ENCODE results near the gene DENND1B.

The DENND1B gene

GRCh38 chr1:197798492-197798891, 23.2 kb upstream of the DENND1B start:
- Mint-ChIP-seq H3K27ac (no peak overlapping the region), H3K27me3 (no peaks in the 10 kb centered on the region), H3K9me3 (peaks cover 27 to 42% of the 10 kb centered on the region in 2 donors), H3K4me1 (peaks cover 3 to 7% of the 10 kb centered on the region in 2 donors), H3K36me3 (peaks cover 23 to 31% of the 10 kb centered on the region in 2 donors), H3K4me3 (no peak overlapping the region)
- DNase-seq (no peak), ATAC-seq (replicated peaks) (no peak)

GRCh38 chr1:197797010-197797409, 21.7 kb upstream of the DENND1B start:
- Mint-ChIP-seq H3K27ac (no peak overlapping the region), H3K27me3 (no peaks in the 10 kb centered on the region), H3K9me3 (peaks cover 27 to 41% of the 10 kb centered on the region in 2 donors), H3K4me1 (peaks cover 3 to 7% of the 10 kb centered on the region in 2 donors), H3K36me3 (peaks cover 23 to 31% of the 10 kb centered on the region in 2 donors), H3K4me3 (no peak overlapping the region)
- ATAC-seq (replicated peaks) (no peak), DNase-seq (no peak)

GRCh38 chr1:197788741-197789739, 13.8 kb upstream of the DENND1B start:
- no peaks in the 10 kb centered on the region for H3K9me3 Mint-ChIP-seq

GRCh38 chr1:197787623-197788536, 12.6 kb upstream of the DENND1B start:
- no peak for ATAC-seq (replicated peaks)
- H3K27me3 Mint-ChIP-seq = no peaks in the 10 kb centered on the region
- no peak overlapping the region for H3K27ac Mint-ChIP-seq
- DNase-seq = no peak
- peaks cover 3 to 4% of the 10 kb centered on the region in 2 donors for H3K4me1 Mint-ChIP-seq
- no peaks in the 10 kb centered on the region for H3K36me3 Mint-ChIP-seq
- no peak overlapping the region for H3K4me3 Mint-ChIP-seq
- H3K9me3 Mint-ChIP-seq = no peaks in the 10 kb centered on the region

More at GRCh38 chr1:197788741-197789739, 13.8 kb upstream of the DENND1B start:
- no peaks in the 10 kb centered on the region for H3K36me3 Mint-ChIP-seq
- ATAC-seq (replicated peaks) = no peak
- no peak overlapping the region for H3K4me3 Mint-ChIP-seq
- DNase-seq = no peak
- H3K4me1 Mint-ChIP-seq = no peaks in the 10 kb centered on the region
- H3K27ac Mint-ChIP-seq = no peak overlapping the region
- no peaks in the 10 kb centered on the region for H3K27me3 Mint-ChIP-seq

- Mint-ChIP-seq H3K27ac (no peak overlapping the region), H3K9me3 (no peaks in the 10 kb centered on the region), H3K4me1 (peaks cover 7 to 11% of the 10 kb centered on the region in 2 donors), H3K4me3 (no peak overlapping the region), H3K27me3 (no peaks in the 10 kb centered on the region), H3K36me3 (no peaks in the 10 kb centered on the region)
- ATAC-seq (replicated peaks) (no peak), DNase-seq (no peak)
Observed at GRCh38 chr1:197787056-197787455, 11.8 kb upstream of the DENND1B start.

- Mint-ChIP-seq H3K27me3 (no peaks in the 10 kb centered on the region), H3K36me3 (no peaks in the 10 kb centered on the region), H3K4me3 (no peak overlapping the region), H3K4me1 (peaks cover 7 to 11% of the 10 kb centered on the region in 2 donors), H3K9me3 (no peaks in the 10 kb centered on the region), H3K27ac (no peak overlapping the region)
- DNase-seq = no peak
- ATAC-seq (replicated peaks) = no peak
Observed at GRCh38 chr1:197786280-197786679, 11.0 kb upstream of the DENND1B start.

GRCh38 chr1:197783510-197783948, 8.2 kb upstream of the DENND1B start:
- no peak for ATAC-seq (replicated peaks)
- Mint-ChIP-seq H3K9me3 (no peaks in the 10 kb centered on the region), H3K27ac (no peak overlapping the region), H3K36me3 (no peaks in the 10 kb centered on the region), H3K27me3 (no peaks in the 10 kb centered on the region), H3K4me1 (peaks cover 16 to 22% of the 10 kb centered on the region in 2 donors), H3K4me3 (no peak overlapping the region)
- DNase-seq = no peak

GRCh38 chr1:197782722-197783360, 7.6 kb upstream of the DENND1B start:
- H3K4me3 Mint-ChIP-seq = no peak overlapping the region
- no peak for DNase-seq

GRCh38 chr1:197781968-197782721, 6.9 kb upstream of the DENND1B start:
- Mint-ChIP-seq H3K9me3 (no peaks in the 10 kb centered on the region), H3K4me1 (peaks cover 16 to 34% of the 10 kb centered on the region in 2 donors), H3K36me3 (no peaks in the 10 kb centered on the region), H3K4me3 (no peak overlapping the region), H3K27me3 (no peaks in the 10 kb centered on the region), H3K27ac (no peak overlapping the region)
- ATAC-seq (replicated peaks) = no peak
- no peak for DNase-seq

More at GRCh38 chr1:197782722-197783360, 7.6 kb upstream of the DENND1B start:
- peaks cover 16 to 29% of the 10 kb centered on the region in 2 donors for H3K4me1 Mint-ChIP-seq
- H3K27ac Mint-ChIP-seq = peak overlapping the region; percentile 26
- no peaks in the 10 kb centered on the region for H3K36me3 Mint-ChIP-seq
- no peaks in the 10 kb centered on the region for H3K27me3 Mint-ChIP-seq
- ATAC-seq (replicated peaks) = peak in 1 of 2 donors; percentile 31
- no peaks in the 10 kb centered on the region for H3K9me3 Mint-ChIP-seq

- H3K4me1 Mint-ChIP-seq = peaks cover 27 to 53% of the 10 kb centered on the region in 2 donors
- H3K36me3 Mint-ChIP-seq = no peaks in the 10 kb centered on the region
- DNase-seq = no peak
- no peak overlapping the region for H3K27ac Mint-ChIP-seq
- H3K9me3 Mint-ChIP-seq = no peaks in the 10 kb centered on the region
- no peaks in the 10 kb centered on the region for H3K27me3 Mint-ChIP-seq
- ATAC-seq (replicated peaks) = no peak
- no peak overlapping the region for H3K4me3 Mint-ChIP-seq
Observed at GRCh38 chr1:197779921-197780320, 4.6 kb upstream of the DENND1B start.

- DNase-seq (no peak), ATAC-seq (replicated peaks) (no peak)
- no peaks in the 10 kb centered on the region for H3K27me3 Mint-ChIP-seq
- peak overlapping the region; percentile 56 to 70 for H3K4me3 Mint-ChIP-seq
- peaks cover 30 to 58% of the 10 kb centered on the region in 2 donors for H3K4me1 Mint-ChIP-seq
- H3K9me3 Mint-ChIP-seq = no peaks in the 10 kb centered on the region
- peak overlapping the region; percentile 65 for H3K27ac Mint-ChIP-seq
- no peaks in the 10 kb centered on the region for H3K36me3 Mint-ChIP-seq
Observed at GRCh38 chr1:197778366-197778945, 3.2 kb upstream of the DENND1B start.

- no peaks in the 10 kb centered on the region for H3K9me3 Mint-ChIP-seq
- H3K4me3 Mint-ChIP-seq = peak overlapping the region; percentile 59 to 80
- DNase-seq (peak; percentile 22), ATAC-seq (replicated peaks) (peak; percentile 56 to 67)
- H3K4me1 Mint-ChIP-seq = peaks cover 28 to 63% of the 10 kb centered on the region in 2 donors
- peak overlapping the region; percentile 97 for H3K27ac Mint-ChIP-seq
- H3K27me3 Mint-ChIP-seq = no peaks in the 10 kb centered on the region
- no peaks in the 10 kb centered on the region for H3K36me3 Mint-ChIP-seq
Observed at GRCh38 chr1:197776351-197777105, 1.2 kb upstream of the DENND1B start.

Data from stimulated activated naive B cell treated with anti-CD40 and anti-IgM and Interleukin-4, amounts not matched to agents 10 μg/mL and 1 μg/mL and 100 μg/mL, for 72 hours (primary cell).